OCI-LY1 (cell line): Measurements from ENCODE around the gene PCYT1A.
"Not testable (repeated sequence)": the region's sequence is repeated elsewhere in the genome, so short reads cannot be mapped to it uniquely, and the experiment has no call there.

Experiments used
- H2AFZ ChIP-seq: fragments of 200-600 bp; sonication (generic), shearing (Covaris generic); 2 replicates; pipeline ENCODE4 v1.6.0; 2014; ENCODE audit warnings: antibody characterized with exemption, mild to moderate bottlenecking, low read length
- H3F3A ChIP-seq: fragments of 200-600 bp; sonication (generic), shearing (Covaris generic); 2 replicates; pipeline ENCODE4 v1.6.0; 2014; ENCODE audit warnings: mild to moderate bottlenecking, antibody characterized with exemption, low read length, moderate library complexity; ENCODE audit not compliant: insufficient read depth
- H3K27ac ChIP-seq: fragments of 200-600 bp; sonication (generic); 2 replicates; pipeline ENCODE4 v1.5.1; 2014; ENCODE audit warnings: low read length, mixed run types, mild to moderate bottlenecking, low read depth; ENCODE audit not compliant: poor library complexity, severe bottlenecking
- H3K27me3 ChIP-seq: fragments of 200-600 bp; sonication (generic); 2 replicates; pipeline ENCODE4 v1.6.0; 2014; ENCODE audit warnings: antibody characterized with exemption, mild to moderate bottlenecking, low read length, moderate library complexity; ENCODE audit not compliant: insufficient read depth
- H3K36me3 ChIP-seq: fragments of 200-600 bp; sonication (generic); 2 replicates; pipeline ENCODE4 v1.6.1; 2014; ENCODE audit warnings: mild to moderate bottlenecking, antibody characterized with exemption, low read length, moderate library complexity, mixed read lengths; ENCODE audit not compliant: insufficient read depth
- H3K4me1 ChIP-seq: fragments of 200-600 bp; sonication (generic); 2 replicates; pipeline ENCODE4 v1.5.1; 2014; ENCODE audit warnings: mild to moderate bottlenecking, low read length, moderate library complexity; ENCODE audit not compliant: insufficient read depth, severe bottlenecking
- H3K4me2 ChIP-seq: fragments of 200-600 bp; sonication (generic), shearing (Covaris generic); 2 replicates; pipeline ENCODE4 v1.6.1; 2014; ENCODE audit warnings: low read length
- H3K4me3 ChIP-seq: fragments of 200-600 bp; sonication (generic); 2 replicates; pipeline ENCODE4 v1.5.1; 2014; ENCODE audit warnings: low read length, low read depth, mild to moderate bottlenecking, mixed read lengths; ENCODE audit not compliant: poor library complexity, severe bottlenecking
- H3K79me2 ChIP-seq: fragments of 200-600 bp; shearing (Covaris generic); 2 replicates; pipeline ENCODE4 v1.6.1; 2016; ENCODE audit warnings: mixed run types, low read length, mixed read lengths; ENCODE audit not compliant: insufficient read depth
- H3K9ac ChIP-seq: fragments of 200-600 bp; sonication (generic), shearing (Covaris generic); 2 replicates; pipeline ENCODE4 v1.6.1; 2014; ENCODE audit warnings: mild to moderate bottlenecking, low read length, mixed read lengths
- H3K9me2 ChIP-seq: fragments of 200-600 bp; sonication (generic), shearing (Covaris generic); 2 replicates; pipeline ENCODE4 v1.6.1; 2014; ENCODE audit warnings: low read depth, mild to moderate bottlenecking, low read length, mixed read lengths
- H3K9me3 ChIP-seq: fragments of 200-600 bp; shearing (Covaris generic); 2 replicates; pipeline ENCODE4 v1.6.1; 2014; ENCODE audit warnings: low read length, mixed read lengths
- H4K20me1 ChIP-seq: fragments of 200-600 bp; sonication (generic), shearing (Covaris generic); 2 replicates; pipeline ENCODE4 v1.6.0; 2016; ENCODE audit warnings: mild to moderate bottlenecking, low read length; ENCODE audit not compliant: insufficient read depth
- EZH2 ChIP-seq: fragments of 200-600 bp; sonication (generic), shearing (Covaris generic); IDR thresholded peaks from 2 replicates; pipeline ENCODE4 v1.8.0; 2017; ENCODE audit warnings: borderline replicate concordance, mixed run types, mild to moderate bottlenecking, antibody characterized with exemption, low read length, moderate library complexity, mixed read lengths
- TF ChIP-seq, protein P1 (sequence below): fragments of 200-600 bp; sonication (generic), shearing (Covaris generic); IDR thresholded peaks from 2 replicates; pipeline ENCODE4 v1.5.1; 2017; ENCODE audit warnings: mild to moderate bottlenecking, antibody characterized with exemption, low read length, moderate library complexity, mixed read lengths

PCYT1A gene

DNA sequence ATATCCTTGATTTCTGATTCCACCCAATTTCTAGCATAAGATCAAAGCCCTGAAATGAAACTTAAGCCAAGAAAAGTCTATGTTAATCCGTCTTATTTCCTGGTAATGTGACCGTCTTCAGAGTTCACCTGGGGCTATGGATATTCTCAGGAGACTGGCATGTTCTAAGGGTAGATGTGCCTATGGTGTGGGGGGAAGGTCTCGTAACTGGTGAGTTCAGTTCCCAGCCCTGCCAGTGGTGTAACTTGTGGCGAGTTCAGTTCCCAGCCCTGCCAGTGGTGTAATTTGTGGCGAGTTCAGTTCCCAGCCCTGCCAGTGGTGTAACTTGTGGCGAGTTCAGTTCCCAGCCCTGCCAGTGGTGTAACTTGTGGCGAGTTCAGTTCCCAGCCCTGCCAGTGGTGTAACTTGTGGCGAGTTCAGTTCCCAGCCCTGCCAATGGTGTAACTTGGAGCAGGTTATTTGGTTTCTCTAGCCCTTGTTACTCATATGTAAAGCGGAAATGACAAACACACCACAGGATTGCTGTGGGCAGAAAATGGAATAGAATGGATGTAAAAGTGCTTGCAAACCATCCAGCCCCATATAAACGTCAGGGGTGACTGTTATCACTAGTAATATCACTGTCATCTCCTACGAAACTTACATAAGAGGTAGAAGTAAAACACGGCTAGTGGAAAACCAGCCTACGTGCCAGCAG lies 40.8 kb downstream of the PCYT1A start:
- Histone ChIP-seq H3K79me2 (no peaks in the 10 kb centered on the region), H3F3A (no peaks in the 10 kb centered on the region), H2AFZ (no peak overlapping the region), H3K4me2 (no peak overlapping the region), H4K20me1 (no peaks in the 10 kb centered on the region), H3K4me1 (no peaks in the 10 kb centered on the region), H3K27ac (no peak overlapping the region), H3K9me2 (no peaks in the 10 kb centered on the region), H3K4me3 (no peak overlapping the region), H3K27me3 (no peaks in the 10 kb centered on the region), H3K36me3 (peaks cover 34% of the 10 kb centered on the region), H3K9ac (no peak overlapping the region), H3K9me3 (peaks cover 3% of the 10 kb centered on the region; the same call in 1 of the 2 replicates)
- TF ChIP-seq, protein P1, sequence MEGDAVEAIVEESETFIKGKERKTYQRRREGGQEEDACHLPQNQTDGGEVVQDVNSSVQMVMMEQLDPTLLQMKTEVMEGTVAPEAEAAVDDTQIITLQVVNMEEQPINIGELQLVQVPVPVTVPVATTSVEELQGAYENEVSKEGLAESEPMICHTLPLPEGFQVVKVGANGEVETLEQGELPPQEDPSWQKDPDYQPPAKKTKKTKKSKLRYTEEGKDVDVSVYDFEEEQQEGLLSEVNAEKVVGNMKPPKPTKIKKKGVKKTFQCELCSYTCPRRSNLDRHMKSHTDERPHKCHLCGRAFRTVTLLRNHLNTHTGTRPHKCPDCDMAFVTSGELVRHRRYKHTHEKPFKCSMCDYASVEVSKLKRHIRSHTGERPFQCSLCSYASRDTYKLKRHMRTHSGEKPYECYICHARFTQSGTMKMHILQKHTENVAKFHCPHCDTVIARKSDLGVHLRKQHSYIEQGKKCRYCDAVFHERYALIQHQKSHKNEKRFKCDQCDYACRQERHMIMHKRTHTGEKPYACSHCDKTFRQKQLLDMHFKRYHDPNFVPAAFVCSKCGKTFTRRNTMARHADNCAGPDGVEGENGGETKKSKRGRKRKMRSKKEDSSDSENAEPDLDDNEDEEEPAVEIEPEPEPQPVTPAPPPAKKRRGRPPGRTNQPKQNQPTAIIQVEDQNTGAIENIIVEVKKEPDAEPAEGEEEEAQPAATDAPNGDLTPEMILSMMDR: no peak
- TF ChIP-seq EZH2: no peak

DNA sequence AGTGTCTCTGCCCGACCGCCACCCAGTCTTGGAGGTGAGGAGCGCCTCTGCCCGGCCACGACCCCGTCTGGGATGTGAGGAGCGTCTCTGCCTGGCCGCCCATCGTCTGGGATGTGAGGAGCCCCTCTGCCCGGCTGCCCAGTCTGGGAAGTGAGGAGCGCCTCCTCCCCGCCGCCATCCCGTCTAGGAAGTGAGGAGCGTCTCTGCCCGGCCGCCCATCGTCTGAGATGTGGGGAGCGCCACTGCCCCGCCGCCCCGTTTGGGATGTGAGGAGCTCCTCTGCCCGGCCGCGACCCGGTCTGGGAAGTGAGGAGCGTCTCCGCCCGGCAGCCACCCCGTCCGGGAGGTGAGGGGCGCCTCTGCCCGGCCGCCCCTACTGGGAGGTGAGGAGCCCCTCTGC lies 43.4 kb downstream of the PCYT1A start:
- not testable (repeated sequence) for H2AFZ ChIP-seq, H3F3A ChIP-seq, H3K27ac ChIP-seq, H3K4me2 ChIP-seq, H3K9me2 ChIP-seq, H3K9me3 ChIP-seq, H3K4me1 ChIP-seq, H3K9ac ChIP-seq, H3K27me3 ChIP-seq, H3K4me3 ChIP-seq, H4K20me1 ChIP-seq, H3K79me2 ChIP-seq
- peaks cover 34% of the 10 kb centered on the region for H3K36me3 ChIP-seq

DNA sequence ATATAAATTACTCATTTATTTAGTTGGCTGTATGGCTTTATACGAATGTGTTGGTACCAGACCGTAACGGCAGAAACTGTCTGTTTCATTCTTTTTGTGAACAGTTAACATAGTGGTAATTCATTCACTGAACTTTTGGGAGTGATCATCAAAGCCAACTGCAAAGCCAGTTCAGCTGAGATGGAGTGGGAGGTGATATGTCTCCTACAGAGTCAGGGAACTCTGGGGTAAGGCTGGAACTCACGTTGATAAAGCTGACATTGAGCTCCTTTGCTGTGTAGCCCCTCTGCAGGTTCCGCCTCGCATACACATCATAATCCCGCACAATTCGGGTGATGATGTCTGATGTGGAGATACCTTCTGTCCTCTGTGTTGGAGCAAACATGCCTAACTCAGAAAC lies 45.8 kb downstream of the PCYT1A start:
- no peaks in the 10 kb centered on the region for H3K4me1 ChIP-seq
- H3K27me3 ChIP-seq: no peaks in the 10 kb centered on the region
- H3K9me3 ChIP-seq: no peaks in the 10 kb centered on the region
- H4K20me1 ChIP-seq: no peaks in the 10 kb centered on the region
- H3K9me2 ChIP-seq: no peaks in the 10 kb centered on the region
- peaks cover 42% of the 10 kb centered on the region for H3K36me3 ChIP-seq
- no peak overlapping the region for H3K4me3 ChIP-seq
- H3K9ac ChIP-seq: no peak overlapping the region
- no peak overlapping the region for H2AFZ ChIP-seq
- no peaks in the 10 kb centered on the region for H3K79me2 ChIP-seq
- no peak overlapping the region for H3K27ac ChIP-seq
- no peaks in the 10 kb centered on the region for H3F3A ChIP-seq
- H3K4me2 ChIP-seq: no peak overlapping the region
- no peak for TF ChIP-seq EZH2
- TF ChIP-seq, protein P1: no peak

DNA sequence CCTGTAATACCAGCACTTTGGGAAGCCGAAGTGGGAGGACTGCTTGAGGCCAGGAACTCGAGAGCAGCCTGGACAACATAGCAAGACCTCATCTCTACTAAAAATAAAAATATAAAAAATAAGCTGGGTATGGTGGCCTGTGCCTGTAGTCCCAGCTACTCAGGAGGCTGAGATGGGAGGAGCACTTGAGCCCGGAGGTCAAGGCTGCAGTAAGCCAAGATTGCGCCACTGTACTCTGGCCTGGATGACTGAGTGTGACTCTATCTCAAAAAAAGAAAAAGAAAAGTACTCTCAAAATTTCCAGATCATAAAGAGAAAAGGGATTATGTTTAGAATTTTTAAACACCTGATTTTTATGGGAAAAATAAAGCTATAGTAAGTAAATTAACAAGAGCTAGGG lies 47.1 kb downstream of the PCYT1A start:
- Histone ChIP-seq H3K27me3 (no peaks in the 10 kb centered on the region), H3K27ac (no peak overlapping the region), H3K9me3 (no peaks in the 10 kb centered on the region), H3K9ac (no peak overlapping the region), H3K79me2 (no peaks in the 10 kb centered on the region), H3K4me1 (no peaks in the 10 kb centered on the region), H3K4me2 (no peak overlapping the region), H3K4me3 (no peak overlapping the region), H2AFZ (no peak overlapping the region), H3F3A (no peaks in the 10 kb centered on the region), H3K9me2 (no peaks in the 10 kb centered on the region), H3K36me3 (peaks cover 39% of the 10 kb centered on the region), H4K20me1 (no peaks in the 10 kb centered on the region)
- no peak for TF ChIP-seq EZH2
- TF ChIP-seq, protein P1: no peak
